ENCODE measurements around the gene SLC16A6. TPM values are rescaled to one million over a fixed set of nuclear protein-coding genes. Genes with fewer than 3 reads are reported as not detected.
"Not testable (repeated sequence)": the region's sequence is repeated elsewhere in the genome, so short reads cannot be mapped to it uniquely, and the experiment has no call there.

SLC16A6 gene
- total and polyA plus RNA-seq, 2 of the 4 experiments (the other 2 are of a cell fraction), result 0.22 to 0.54 TPM

DNA sequence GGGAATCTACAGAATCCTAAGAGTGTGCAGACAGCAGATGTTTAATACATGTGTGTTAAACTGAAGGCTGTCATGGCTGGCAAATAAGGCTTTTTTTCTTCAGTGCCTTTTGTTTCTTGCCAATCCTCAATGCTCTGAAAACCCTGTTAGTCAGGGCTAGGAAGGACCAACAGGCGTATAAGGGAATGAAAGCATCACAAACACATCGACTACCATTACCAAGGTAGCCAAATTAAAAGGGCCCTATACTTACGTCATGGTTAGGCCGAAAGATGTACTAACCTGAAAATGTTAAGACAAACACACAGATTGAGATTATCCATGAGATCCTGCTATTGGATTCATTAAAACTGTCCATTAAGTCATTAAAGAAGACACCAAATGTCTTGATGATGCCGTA, 13.1 kb downstream of the SLC16A6 start:
- H2BK5ac ChIP-seq (ENCODE audit: low read depth, low read length, poor library complexity, severe bottlenecking), result no peak overlapping the region
- H4K91ac ChIP-seq (ENCODE audit: insufficient read depth, low read depth, low read length), result no peak overlapping the region
- H3K9me3 ChIP-seq (ENCODE audit: control insufficient read depth, insufficient read depth, low read length), result peaks cover 8% of the 10 kb centered on the region
- no peaks in the 10 kb centered on the region for H3K4me1 ChIP-seq (ENCODE audit: control insufficient read depth, insufficient read depth, low read length)
- ChIA-PET CTCF (no interaction called here), POLR2A (ENCODE audit: unreplicated experiment) (no interaction called here)
- no peak overlapping the region for H3K4me2 ChIP-seq (ENCODE audit: low read depth, low read length)
- H3K9ac ChIP-seq (ENCODE audit: low read depth, low read length), result no peak overlapping the region
- H3K56ac ChIP-seq (ENCODE audit: extremely low read depth, insufficient read depth, low read length), result no peak overlapping the region
- no peak overlapping the region for H2BK20ac ChIP-seq (ENCODE audit: low read depth, low read length)
- no peak overlapping the region for H3K27ac ChIP-seq (ENCODE audit: insufficient read depth, low read length)
- no CpG with 5 or more reads among the region's 5 CpGs for WGBS, 2 experiments (ENCODE audit: extremely low coverage in 2 of 2, insufficient read length in 1 of 2)
- no peak overlapping the region for H3K18ac ChIP-seq (ENCODE audit: low read depth, low read length)
- dilution Hi-C loops (cut with HindIII; ENCODE audit: low sequenced_read_pairs, unreplicated experiment) (no loop called here), intact Hi-C loops (cut with micrococcal nuclease) (no loop called here), in situ Hi-C loops (cut with MboI; ENCODE audit: low sequenced_read_pairs) (no loop called here)
- no peak overlapping the region for H2AK5ac ChIP-seq (ENCODE audit: low read depth, low read length)
- H3K36me3 ChIP-seq (ENCODE audit: control insufficient read depth, insufficient read depth, low read length), result no peaks in the 10 kb centered on the region
- no TSS peak for BruUV-seq (replicated peaks)
- DNase-seq, result no peak
- no peak overlapping the region for H2BK15ac ChIP-seq (ENCODE audit: low read depth, low read length)
- H3K14ac ChIP-seq (replicated peaks; ENCODE audit: low read depth, low read length), result no peak overlapping the region
- no peak overlapping the region for H4K8ac ChIP-seq (ENCODE audit: low read depth in 2 of 2, low read length in 2 of 2)
- no peak overlapping the region for H3K4me3 ChIP-seq (ENCODE audit: insufficient read depth, low read depth, low read length)
- no peaks in the 10 kb centered on the region for H3K27me3 ChIP-seq (ENCODE audit: control insufficient read depth, insufficient read depth, low read length)
- H2AFZ ChIP-seq (replicated peaks; ENCODE audit: low read length, poor library complexity), result no peak overlapping the region
- ATAC-seq (ENCODE audit: low read depth), result no peak
- no peak overlapping the region for H3K4ac ChIP-seq (ENCODE audit: low read depth, low read length)
- H3K9me1 ChIP-seq (ENCODE audit: insufficient read depth, low read length), result no peaks in the 10 kb centered on the region
- no peak overlapping the region for H4K5ac ChIP-seq (ENCODE audit: low read depth, low read length)
- H3K79me1 ChIP-seq (ENCODE audit: low read depth in 1 of 2, low read length in 2 of 2), result no peaks in the 10 kb centered on the region
- no peak overlapping the region for H2AK9ac ChIP-seq (replicated peaks; ENCODE audit: low read depth, low read length, poor library complexity)
- H3K23ac ChIP-seq (ENCODE audit: low read depth, low read length), result no peak overlapping the region
- TF ChIP-seq SMC3 (IDR thresholded peaks at IDR 0.05; ENCODE audit: low read depth, low read length) (no peak), RAD21 (IDR thresholded peaks at IDR 0.05; ENCODE audit: low read length) (no peak), CEBPB (IDR thresholded peaks at IDR 0.05; ENCODE audit: low read depth, low read length) (no peak), RCOR1 (IDR thresholded peaks at IDR 0.05; ENCODE audit: insufficient replicate concordance, low read length) (no peak), BHLHE40 (IDR thresholded peaks at IDR 0.05; ENCODE audit: low read depth, low read length) (no peak)
- no peak overlapping the region for H2BK120ac ChIP-seq (ENCODE audit: low read depth, low read length)
- no peaks in the 10 kb centered on the region for H4K20me1 ChIP-seq (ENCODE audit: insufficient read depth, low read length)

DNA sequence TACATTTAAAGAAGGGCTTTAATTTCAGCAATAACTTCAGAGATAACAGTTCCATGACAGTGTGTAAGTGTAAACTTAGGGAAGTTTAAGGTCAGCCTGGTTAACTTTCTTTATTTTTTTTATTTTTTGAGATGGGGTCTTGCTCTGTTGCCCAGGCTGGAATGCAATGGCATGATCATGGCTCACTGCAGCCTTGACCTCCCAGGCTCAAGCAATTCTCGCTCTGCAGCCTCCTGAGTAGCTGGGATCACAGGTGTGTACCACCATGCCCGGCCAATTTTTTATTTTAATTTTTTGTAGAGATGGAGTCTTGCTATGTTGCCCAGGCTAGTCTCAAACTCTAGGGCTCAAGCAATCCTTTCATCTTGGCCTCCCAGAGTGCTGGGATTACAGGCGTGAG, 14.6 kb downstream of the SLC16A6 start:
- H3K9me1 ChIP-seq (ENCODE audit: insufficient read depth, low read length); H3K4me3 ChIP-seq (ENCODE audit: insufficient read depth, low read depth, low read length); H3K9me3 ChIP-seq (ENCODE audit: control insufficient read depth, insufficient read depth, low read length); H3K4me1 ChIP-seq (ENCODE audit: control insufficient read depth, insufficient read depth, low read length); H2BK15ac ChIP-seq (ENCODE audit: low read depth, low read length); CTCF ChIA-PET; H3K18ac ChIP-seq (ENCODE audit: low read depth, low read length); H4K91ac ChIP-seq (ENCODE audit: insufficient read depth, low read depth, low read length); H2BK20ac ChIP-seq (ENCODE audit: low read depth, low read length); H3K27ac ChIP-seq (ENCODE audit: insufficient read depth, low read length); H2AK9ac ChIP-seq (replicated peaks; ENCODE audit: low read depth, low read length, poor library complexity); POLR2A ChIA-PET (ENCODE audit: unreplicated experiment); H3K9ac ChIP-seq (ENCODE audit: low read depth, low read length); DNase-seq; dilution Hi-C loops (cut with HindIII; ENCODE audit: low sequenced_read_pairs, unreplicated experiment); H3K36me3 ChIP-seq (ENCODE audit: control insufficient read depth, insufficient read depth, low read length); BruUV-seq (replicated peaks); H3K14ac ChIP-seq (replicated peaks; ENCODE audit: low read depth, low read length); H3K23ac ChIP-seq (ENCODE audit: low read depth, low read length); H2AFZ ChIP-seq (replicated peaks; ENCODE audit: low read length, poor library complexity); ATAC-seq (ENCODE audit: low read depth); intact Hi-C loops (cut with micrococcal nuclease); H3K27me3 ChIP-seq (ENCODE audit: control insufficient read depth, insufficient read depth, low read length); in situ Hi-C loops (cut with MboI; ENCODE audit: low sequenced_read_pairs); H3K56ac ChIP-seq (ENCODE audit: extremely low read depth, insufficient read depth, low read length); H4K5ac ChIP-seq (ENCODE audit: low read depth, low read length); H2AK5ac ChIP-seq (ENCODE audit: low read depth, low read length); H3K79me1 ChIP-seq (ENCODE audit: low read depth in 1 of 2, low read length in 2 of 2); H4K8ac ChIP-seq (ENCODE audit: low read depth in 2 of 2, low read length in 2 of 2); H2BK5ac ChIP-seq (ENCODE audit: low read depth, low read length, poor library complexity, severe bottlenecking); H2BK120ac ChIP-seq (ENCODE audit: low read depth, low read length); H3K4ac ChIP-seq (ENCODE audit: low read depth, low read length); H3K4me2 ChIP-seq (ENCODE audit: low read depth, low read length); H4K20me1 ChIP-seq (ENCODE audit: insufficient read depth, low read length): not testable (repeated sequence)
- WGBS, 2 experiments (ENCODE audit: extremely low coverage in 2 of 2, insufficient read length in 1 of 2), result 60% methylated on average over 1 of the region's 3 CpGs; no CpG with 5 or more reads in 1 of the 2 experiments
